A673 (cell line): ENCODE measurements around the gene GTPBP1. TPM values are rescaled to one million over a fixed set of nuclear protein-coding genes. Genes with fewer than 3 reads are reported as not detected.

Experiments used
- BruUV-seq: library from RNA; stranded (reverse); fragments of 400-500 nt; replicated peaks from 2 replicates; lab custom pipeline; 2021; lab: Mats Ljungman, UMichigan
- CTCF ChIA-PET: fragments of 300-600 bp; sonication (Branson Sonifier 250); formaldehyde crosslinking; loops from one replicate; lab custom pipeline; 2022; ENCODE audit warnings: antibody characterized with exemption; lab: Charles Lee
- POLR2A ChIA-PET: fragments of 300-600 bp; sonication (Branson Sonifier 250); formaldehyde crosslinking; loops from one replicate; lab custom pipeline; 2022; ENCODE audit warnings: antibody characterized with exemption; ENCODE audit not compliant: low non-redundant PET; lab: Charles Lee
- DNase-seq: peaks from one replicate; pipeline ENCODE4 v3.0.0-alpha.2; 2015; ENCODE audit warnings: low spot score
- H3K27ac ChIP-seq: fragments of 200-600 bp; sonication (generic); 2 replicates; pipeline ENCODE4 v1.5.1; 2016; ENCODE audit warnings: mixed run types, low read depth, mild to moderate bottlenecking, mixed read lengths, antibody characterized with exemption, low read length; ENCODE audit not compliant: poor library complexity, severe bottlenecking
- H3K27me3 ChIP-seq: fragments of 200-600 bp; sonication (generic); replicated peaks from 2 replicates; pipeline ENCODE4 v1.6.1; 2017; ENCODE audit warnings: mixed run types, low read depth, mild to moderate bottlenecking, mixed read lengths, antibody characterized with exemption, low read length; ENCODE audit not compliant: insufficient read depth, poor library complexity
- H3K36me3 ChIP-seq: fragments of 200-600 bp; sonication (generic); 2 replicates; pipeline ENCODE4 v1.6.1; 2016; ENCODE audit warnings: mixed run types, mild to moderate bottlenecking, mixed read lengths, antibody characterized with exemption, low read length; ENCODE audit not compliant: insufficient read depth, poor library complexity, severe bottlenecking
- H3K4me1 ChIP-seq: fragments of 200-600 bp; sonication (generic); 2 replicates; pipeline ENCODE4 v1.6.1; 2017; ENCODE audit warnings: mixed run types, mild to moderate bottlenecking, mixed read lengths, antibody characterized with exemption, low read length; ENCODE audit not compliant: insufficient read depth, poor library complexity, severe bottlenecking
- H3K4me3 ChIP-seq: fragments of 200-600 bp; sonication (generic); 2 replicates; pipeline ENCODE4 v1.5.1; 2016; ENCODE audit warnings: low read depth, mixed run types, mild to moderate bottlenecking, mixed read lengths, low read length; ENCODE audit not compliant: poor library complexity, severe bottlenecking
- H3K9me3 ChIP-seq: fragments of 200-600 bp; sonication (generic); 2 replicates; pipeline ENCODE4 v1.6.1; 2016; ENCODE audit warnings: mixed run types, low read depth, mild to moderate bottlenecking, mixed read lengths, antibody characterized with exemption, low read length; ENCODE audit not compliant: poor library complexity, severe bottlenecking
- CTCF ChIP-seq: fragments of 300-800, 200-600 bp; sonication (generic); conservative IDR thresholded peaks from 2 replicates; pipeline ENCODE4 v1.5.1; 2017; ENCODE audit warnings: low read depth, mild to moderate bottlenecking, antibody characterized with exemption, low read length, moderate library complexity, mixed read lengths
- EZH2 ChIP-seq: fragments of 200-600 bp; sonication (generic); IDR thresholded peaks from 2 replicates; pipeline ENCODE4 v1.6.1; 2017; ENCODE audit warnings: borderline replicate concordance, low read depth, mild to moderate bottlenecking, mixed read lengths, antibody characterized with exemption, low read length; ENCODE audit not compliant: poor library complexity, severe bottlenecking
- intact Hi-C: fragments of 100-400 bp; cut with micrococcal nuclease; formaldehyde crosslinking; loops from one replicate; pipeline ENCODE4 v1.10.0; 2022; ENCODE audit not compliant: unreplicated experiment
- total RNA-seq: library from RNA; stranded (reverse); gene quantifications from 2 replicates; pipeline ENCODE4 v1.2.3, GENCODE V29; 2021

The GTPBP1 gene
- total RNA-seq, 1 experiment from 2014 or later: 88.2 TPM

- no peak for TF ChIP-seq EZH2
- no peak for TF ChIP-seq CTCF
- CTCF ChIA-PET: interaction anchor here (0.6 to 0.9 kb wide), 2 partner anchors 12 to 92 kb away, joined by 5 read pairs; no protein-coding TSS in a partner anchor
- intact Hi-C loops: no loop called here
- BruUV-seq: no TSS peak
- Histone ChIP-seq H3K9me3 (no peaks in the 10 kb centered on the region), H3K27ac (no peak overlapping the region), H3K27me3 (no peaks in the 10 kb centered on the region), H3K4me3 (no peak overlapping the region), H3K4me1 (peaks cover 32% of the 10 kb centered on the region), H3K36me3 (peaks cover 37% of the 10 kb centered on the region)
- no peak for DNase-seq
- POLR2A ChIA-PET: interaction anchor here (0.8 kb wide), 1 partner anchor 12 kb away, joined by 4 read pairs; no protein-coding TSS in a partner anchor
Observed at GRCh38 chr22:38712486-38713207, 6.9 kb downstream of the GTPBP1 start.

- POLR2A ChIA-PET: interaction anchor here (0.8 to 0.9 kb wide), 2 partner anchors 11 to 32 kb away, joined by 3 to 4 read pairs; partner anchors contain the start of gene TOMM22
Observed at GRCh38 chr22:38713921-38714320, 8.2 kb downstream of the GTPBP1 start.

GRCh38 chr22:38715176-38715764 is 9.5 kb downstream of the GTPBP1 start:
- peak; percentile 41 for DNase-seq
- BruUV-seq: no TSS peak
- no peaks in the 10 kb centered on the region for H3K27me3 ChIP-seq
- peak overlapping the region; percentile 50 for H3K27ac ChIP-seq
- ChIA-PET CTCF (no interaction called here), POLR2A (interaction anchor here (0.9 kb wide), 1 partner anchor 34 kb away, joined by 3 read pairs; the partner anchor contains the start of gene TOMM22)
- H3K36me3 ChIP-seq: peaks cover 39% of the 10 kb centered on the region
- no peak overlapping the region for H3K4me3 ChIP-seq
- peaks cover 35% of the 10 kb centered on the region for H3K4me1 ChIP-seq
- intact Hi-C loops: no loop called here
- TF ChIP-seq CTCF: no peak
- TF ChIP-seq EZH2: no peak
- H3K9me3 ChIP-seq: no peaks in the 10 kb centered on the region

More at GRCh38 chr22:38713921-38714320, 8.2 kb downstream of the GTPBP1 start:
- Histone ChIP-seq H3K4me3 (no peak overlapping the region), H3K4me1 (peaks cover 35% of the 10 kb centered on the region), H3K27ac (peak overlapping the region; percentile 52), H3K9me3 (no peaks in the 10 kb centered on the region), H3K27me3 (no peaks in the 10 kb centered on the region), H3K36me3 (peaks cover 43% of the 10 kb centered on the region)
- CTCF ChIA-PET: no interaction called here
- DNase-seq: no peak
- BruUV-seq: no TSS peak
- no peak for TF ChIP-seq EZH2
- TF ChIP-seq CTCF: no peak
- intact Hi-C loops: no loop called here
